Keratinocyte (primary cell): ENCODE data around the gene MAP2K5.

Source experiments
- CTCF ChIP-seq, 3 experiments: IDR thresholded peaks in 1 of 3; conservative IDR thresholded peaks in 1 of 3; optimal IDR thresholded peaks in 1 of 3; 2 replicates in 2 of 3; 3 replicates in 1 of 3; pipeline versions ENCODE3 to v1.5.1; 2011; ENCODE audit warnings: low read length in 3 of 3, mild to moderate bottlenecking in 3 of 3, moderate library complexity in 2 of 3, control low read depth in 1 of 3, inconsistent platforms in 1 of 3; ENCODE audit not compliant: insufficient read depth in 2 of 3; ENCODE audit errors: extremely low read depth in 1 of 3
- EZH2 ChIP-seq: IDR thresholded peaks from one replicate; pipeline ENCODE4 v1.6.1; 2012; ENCODE audit warnings: inconsistent platforms, mild to moderate bottlenecking, low read length, moderate library complexity

DNA sequence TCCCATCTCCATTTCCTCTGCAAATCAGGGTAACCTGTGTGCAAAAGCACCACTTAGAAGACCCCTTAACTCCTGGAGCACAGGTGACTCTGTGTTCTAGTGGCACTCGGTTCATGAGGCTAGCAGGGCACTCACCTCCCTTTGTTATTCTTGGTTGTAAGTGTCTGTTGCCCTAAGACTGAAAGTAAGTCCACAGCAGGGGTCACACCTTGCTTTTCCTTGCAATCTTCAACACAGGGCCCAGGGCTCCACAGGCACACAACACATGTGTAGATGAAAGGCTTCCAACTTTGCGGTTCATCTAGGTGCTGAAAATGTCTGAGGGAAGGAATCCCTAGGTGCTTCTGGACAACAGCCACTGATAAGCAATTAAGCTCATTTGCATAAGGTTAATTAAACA is 294.5 kb downstream of the MAP2K5 start:
- no peak for TF ChIP-seq CTCF (optimal IDR thresholded peaks at IDR 0.05 in 1 of 3, IDR thresholded peaks at IDR 0.05 in 1 of 3, conservative IDR thresholded peaks at IDR 0.05 in 1 of 3; ENCODE audit: extremely low read depth in 1 of 3, insufficient read depth in 2 of 3, low read length in 3 of 3)
- TF ChIP-seq EZH2, result no peak
